Stimulated activated CD8-positive, alpha-beta memory T cell treated with anti-CD3 and anti-CD28 coated beads, Interleukin-7, amount 100 ng/mL, for 4 hours (primary cell): ENCODE results near the gene ZNF101.
A peak's percentile ranks its signal among the peaks of the same experiment; 100 is the strongest.
"Not testable (repeated sequence)": the region's sequence is repeated elsewhere in the genome, so short reads cannot be mapped to it uniquely, and the experiment has no call there.

Experiments
- DNase-seq, 2 donors: peaks; one replicate each; pipeline ENCODE4 v3.0.0-alpha.2; 2020; ENCODE audit warnings: low read depth in 2 of 2

The ZNF101 gene

DNA sequence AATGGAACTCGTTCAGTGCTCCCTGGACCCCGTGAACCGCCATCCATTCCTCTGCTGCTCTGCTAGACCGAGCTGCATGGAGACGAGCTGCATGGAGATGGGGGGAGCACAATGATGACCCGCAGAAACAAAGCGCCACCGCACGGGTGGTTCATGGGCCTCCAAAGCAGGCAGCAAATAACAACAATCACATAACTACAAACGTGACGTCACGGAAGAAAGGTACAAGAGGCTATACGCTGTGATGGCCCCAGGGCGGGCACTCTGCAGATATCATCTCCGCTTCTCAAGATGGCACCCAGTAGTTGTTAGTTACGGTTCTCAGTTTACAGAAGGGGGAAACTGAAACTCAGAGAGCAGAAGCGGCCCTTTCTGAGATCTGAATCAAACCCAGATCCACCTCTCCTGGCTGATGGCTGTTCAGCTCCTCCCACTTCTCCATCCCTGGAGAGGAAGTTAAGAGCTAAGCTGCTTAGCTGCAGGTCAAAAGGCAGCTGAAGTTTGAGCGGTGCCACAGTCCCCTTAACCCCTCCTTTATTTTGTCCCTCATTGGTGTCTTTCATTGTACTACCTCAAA lies 6.9 kb upstream of the ZNF101 start:
- no peak for DNase-seq

DNA sequence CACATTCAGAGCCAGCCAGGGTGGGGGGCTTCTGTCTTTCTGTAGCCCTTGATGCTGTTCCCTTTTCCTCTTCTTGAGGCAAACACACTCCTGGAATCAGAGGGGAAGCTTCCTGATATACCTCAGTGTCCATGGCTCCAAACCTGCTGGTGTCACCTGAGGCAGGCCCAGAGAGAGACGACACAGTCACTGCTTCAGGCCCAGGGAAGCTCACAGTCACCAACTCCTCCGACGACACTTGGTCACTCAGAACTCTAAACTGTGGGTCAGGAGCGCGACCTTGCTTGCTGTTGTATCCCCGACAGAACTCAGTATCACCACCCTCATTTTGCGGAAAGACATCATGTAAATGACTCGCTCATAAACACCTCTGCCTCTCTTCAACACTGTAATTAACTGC lies 6.3 kb upstream of the ZNF101 start:
- DNase-seq = no peak

DNA sequence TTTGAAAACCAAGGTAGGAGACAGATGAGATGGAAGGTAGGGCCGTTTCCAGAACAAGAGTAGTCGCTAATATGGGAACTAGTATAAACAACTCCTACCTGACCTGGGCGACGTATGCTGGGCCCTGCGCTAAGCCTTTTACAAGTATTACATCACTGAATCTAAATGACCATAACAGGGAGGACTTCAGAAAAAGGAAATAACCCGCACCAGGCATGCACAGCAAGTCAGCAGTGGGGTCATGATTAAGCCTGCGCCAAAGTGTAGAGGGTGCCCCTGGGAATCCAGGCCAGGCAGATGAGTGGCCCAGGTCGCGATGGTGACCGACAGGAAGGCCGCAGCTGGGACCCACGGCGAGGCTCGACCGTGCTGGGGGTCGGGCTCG lies 5.8 kb upstream of the ZNF101 start:
- no peak for DNase-seq

DNA sequence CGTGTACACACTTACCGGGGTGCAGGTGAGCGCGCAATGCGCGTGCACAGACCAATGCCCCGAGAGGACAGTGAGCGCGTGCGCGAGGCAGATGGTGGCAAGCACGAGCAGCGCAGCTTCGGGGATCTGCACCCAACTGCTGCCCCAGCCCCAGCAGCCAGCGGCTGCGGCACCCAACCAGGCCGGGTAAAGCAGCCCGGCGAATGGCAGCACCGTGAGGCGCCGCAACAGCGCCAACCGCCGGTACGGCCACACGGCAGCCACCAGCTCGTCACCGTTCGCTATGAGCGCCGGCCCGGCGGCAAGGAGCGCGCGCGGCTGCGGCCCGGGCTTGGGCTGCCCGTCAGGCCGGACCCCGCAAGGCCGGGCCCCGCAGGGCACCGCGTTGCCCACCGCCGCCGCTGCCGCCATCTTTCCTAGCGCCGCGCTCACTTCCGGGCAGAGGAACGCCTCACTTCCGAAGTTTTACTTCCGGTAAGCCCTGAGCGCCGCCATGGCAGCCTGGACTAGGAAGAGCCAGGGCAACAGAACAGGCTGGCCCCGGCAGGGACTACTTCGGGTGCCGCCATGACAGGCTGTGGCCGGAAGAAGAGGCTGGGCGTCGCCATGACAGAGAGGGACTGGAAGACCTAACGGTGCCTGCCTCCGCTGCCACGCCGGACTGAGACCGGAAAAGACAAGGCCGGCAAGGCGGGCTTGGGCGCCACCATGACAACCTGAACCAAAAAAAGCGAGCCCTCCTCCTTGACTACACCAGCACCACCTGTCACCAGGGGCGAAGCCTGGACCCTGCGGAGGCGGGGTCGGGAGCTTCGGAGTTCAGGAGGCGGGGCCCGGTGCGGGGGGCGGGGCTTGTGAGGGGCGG lies 5.2 kb upstream of the ZNF101 start, which contains the start of gene ATP13A1:
ATP13A1 (minus strand) TSS at position 421 of the 865 bp plus-strand sequence; CDS start at position 411, 10 bp downstream.
- peak; percentile 93 for DNase-seq

DNA sequence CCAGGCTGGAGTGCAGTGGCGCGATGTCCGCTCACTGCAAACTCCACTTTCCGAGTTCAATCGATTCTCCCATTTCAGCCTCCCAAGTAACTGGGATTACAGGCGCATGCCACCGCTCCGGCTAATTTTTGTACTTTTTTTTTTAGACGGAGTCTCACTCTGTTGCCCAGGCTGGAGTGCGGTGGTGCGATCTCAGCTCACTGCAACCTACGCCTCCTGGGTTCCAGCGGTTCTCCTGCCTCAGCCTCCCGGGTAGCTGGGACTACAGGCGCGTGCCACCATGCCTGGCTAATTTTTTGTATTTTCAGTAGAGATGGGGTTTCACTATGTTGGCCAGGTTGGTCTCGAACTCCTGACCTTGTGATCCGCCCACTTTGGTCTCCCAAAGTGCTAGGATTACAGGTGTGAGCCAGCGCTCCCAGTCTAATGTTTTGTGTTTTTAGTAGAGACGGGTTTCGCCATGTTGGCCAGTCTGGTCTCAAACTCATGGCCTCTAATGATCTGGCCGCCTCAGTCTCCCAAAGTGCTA lies 3.2 kb upstream of the ZNF101 start:
- not testable (repeated sequence) for DNase-seq

DNA sequence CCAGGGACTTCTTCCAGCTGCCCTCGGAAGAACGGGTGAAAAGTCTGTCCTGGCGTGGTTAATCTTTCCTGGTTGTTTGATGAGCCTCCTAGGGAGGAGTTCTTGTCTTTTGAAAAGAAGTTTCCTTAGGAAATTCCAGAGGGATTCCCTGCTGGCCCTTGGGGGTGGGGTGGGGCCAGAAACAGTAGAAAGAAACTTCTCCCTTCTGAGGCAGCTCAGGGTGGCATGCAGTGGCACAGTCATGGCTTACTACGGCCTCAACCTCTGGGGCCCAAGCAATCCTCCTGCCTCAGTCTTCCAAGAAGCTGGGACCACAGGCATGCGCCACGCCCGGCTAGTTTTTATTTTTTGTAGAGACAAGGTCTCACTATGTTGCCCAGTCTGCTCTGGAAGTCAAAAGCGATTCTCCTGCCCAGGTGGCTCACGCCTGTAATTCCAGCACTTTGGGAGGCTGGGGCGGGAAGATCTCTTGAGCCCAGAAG lies 1.5 kb downstream of the ZNF101 start:
- no peak for DNase-seq

DNA sequence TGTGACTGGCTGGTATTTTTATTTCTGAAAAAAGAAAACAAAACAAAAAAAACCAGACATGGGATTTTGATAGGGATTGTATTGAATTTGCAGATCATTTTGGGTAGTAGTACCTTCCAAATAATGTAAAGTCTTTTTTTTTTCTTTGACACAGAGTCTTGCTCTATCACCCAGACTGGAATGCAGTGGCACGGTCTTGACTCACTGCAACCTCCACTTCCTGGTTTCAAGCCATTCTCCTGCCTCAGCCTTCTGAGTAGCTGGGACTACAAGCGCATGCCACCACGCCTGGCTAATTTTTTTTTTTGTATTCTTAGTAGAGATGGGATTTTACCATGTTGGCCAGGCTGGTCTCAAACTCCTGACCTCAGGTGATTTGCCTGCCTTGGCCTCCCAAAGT lies 4.2 kb downstream of the ZNF101 start:
- no peak for DNase-seq

DNA sequence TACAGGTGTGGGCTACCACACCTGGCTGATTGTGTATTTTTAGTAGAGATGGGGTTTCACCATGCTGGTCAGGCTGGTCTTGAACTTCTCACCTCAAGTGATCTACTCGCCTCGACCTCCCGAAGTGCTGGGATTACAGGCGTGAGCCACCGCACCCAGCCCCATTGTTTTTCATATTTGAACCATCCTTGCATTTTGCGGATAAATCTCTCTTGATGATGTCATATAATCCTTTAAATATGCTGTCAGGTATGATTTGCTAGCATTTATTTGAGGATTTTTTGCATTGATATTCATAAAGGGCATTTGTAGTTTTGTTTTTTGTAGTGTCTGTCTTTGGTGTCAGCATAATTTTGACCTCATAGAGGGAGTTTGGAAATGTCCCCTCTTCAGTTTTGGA lies 5.7 kb downstream of the ZNF101 start:
- DNase-seq = no peak

DNA sequence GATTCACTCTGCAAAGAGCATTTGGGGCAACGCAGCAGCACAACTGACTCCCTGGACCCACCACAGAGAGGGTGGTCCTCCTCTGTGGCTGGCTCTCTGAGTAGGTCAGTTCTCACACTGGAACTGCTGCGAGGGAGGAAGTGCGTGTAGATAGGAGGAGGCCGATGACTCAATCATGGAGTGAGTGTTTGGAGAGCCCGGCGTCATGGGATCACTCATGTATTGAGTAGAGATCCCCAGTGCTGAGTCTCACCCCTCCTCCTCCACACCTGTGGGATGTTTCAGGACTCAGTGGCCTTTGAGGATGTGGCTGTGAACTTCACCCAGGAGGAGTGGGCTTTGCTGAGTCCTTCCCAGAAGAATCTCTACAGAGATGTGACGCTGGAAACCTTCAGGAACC lies 8.9 kb downstream of the ZNF101 start:
- no peak for DNase-seq

DNA sequence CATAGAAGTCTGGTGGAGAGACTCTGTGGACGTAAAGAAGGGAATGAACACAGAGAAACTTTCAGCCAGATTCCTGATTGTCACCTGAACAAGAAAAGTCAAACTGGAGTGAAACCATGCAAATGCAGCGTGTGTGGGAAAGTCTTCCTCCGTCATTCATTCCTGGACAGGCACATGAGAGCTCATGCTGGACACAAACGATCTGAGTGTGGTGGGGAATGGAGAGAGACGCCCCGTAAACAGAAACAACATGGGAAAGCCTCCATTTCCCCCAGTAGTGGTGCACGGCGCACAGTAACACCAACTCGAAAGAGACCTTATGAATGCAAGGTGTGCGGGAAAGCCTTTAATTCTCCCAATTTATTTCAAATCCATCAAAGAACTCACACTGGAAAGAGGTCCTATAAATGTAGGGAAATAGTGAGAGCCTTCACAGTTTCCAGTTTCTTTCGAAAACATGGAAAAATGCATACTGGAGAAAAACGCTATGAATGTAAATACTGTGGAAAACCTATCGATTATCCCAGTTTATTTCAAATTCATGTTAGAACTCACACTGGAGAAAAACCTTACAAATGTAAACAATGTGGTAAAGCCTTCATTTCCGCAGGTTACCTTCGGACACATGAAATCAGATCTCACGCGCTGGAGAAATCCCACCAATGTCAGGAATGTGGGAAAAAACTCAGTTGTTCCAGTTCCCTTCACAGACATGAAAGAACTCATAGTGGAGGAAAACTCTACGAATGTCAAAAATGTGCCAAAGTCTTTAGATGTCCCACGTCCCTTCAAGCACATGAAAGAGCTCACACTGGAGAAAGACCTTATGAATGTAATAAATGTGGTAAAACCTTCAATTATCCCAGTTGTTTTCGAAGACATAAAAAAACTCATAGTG lies 10.8 kb downstream of the ZNF101 start:
- no peak for DNase-seq

DNA sequence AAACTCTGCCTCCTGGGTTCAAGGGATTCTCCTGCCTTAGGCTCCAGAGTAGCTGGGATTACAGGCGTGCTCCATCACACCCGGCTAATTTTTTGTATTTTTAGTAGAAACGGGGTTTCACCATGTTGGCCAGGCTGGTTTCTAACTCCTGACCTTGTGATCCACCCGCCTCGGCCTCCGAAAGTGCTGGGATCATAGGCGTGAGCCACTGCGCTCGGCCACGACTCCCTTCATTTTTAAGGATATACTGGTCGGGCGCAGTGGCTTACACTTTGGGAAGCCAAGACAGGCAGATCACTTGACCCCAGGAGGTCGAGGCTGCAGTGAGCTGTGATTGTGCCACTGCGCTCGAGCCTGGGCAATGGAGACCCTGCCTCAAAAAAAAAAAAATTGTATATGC lies 17.5 kb downstream of the ZNF101 start:
- DNase-seq = not testable (repeated sequence)

DNA sequence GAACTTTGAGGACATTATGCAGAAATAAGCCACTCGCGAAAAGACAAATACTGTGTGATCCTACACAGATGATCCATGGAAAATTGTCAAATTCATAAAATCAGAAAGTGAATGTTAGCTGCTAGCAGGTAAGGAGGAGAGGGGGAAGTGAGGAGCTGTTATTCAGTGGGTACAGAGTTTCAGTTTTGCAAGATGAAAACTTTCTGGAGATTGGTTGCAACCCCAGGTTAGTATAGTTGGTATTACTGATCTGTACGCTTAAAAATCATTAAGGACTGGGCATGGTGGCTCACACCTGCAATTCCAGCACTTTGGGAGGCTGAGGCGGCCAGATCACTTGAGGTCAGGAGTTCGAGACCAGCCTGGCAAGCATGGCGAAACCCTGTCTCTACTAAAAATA lies 17.9 kb downstream of the ZNF101 start:
- DNase-seq = no peak

DNA sequence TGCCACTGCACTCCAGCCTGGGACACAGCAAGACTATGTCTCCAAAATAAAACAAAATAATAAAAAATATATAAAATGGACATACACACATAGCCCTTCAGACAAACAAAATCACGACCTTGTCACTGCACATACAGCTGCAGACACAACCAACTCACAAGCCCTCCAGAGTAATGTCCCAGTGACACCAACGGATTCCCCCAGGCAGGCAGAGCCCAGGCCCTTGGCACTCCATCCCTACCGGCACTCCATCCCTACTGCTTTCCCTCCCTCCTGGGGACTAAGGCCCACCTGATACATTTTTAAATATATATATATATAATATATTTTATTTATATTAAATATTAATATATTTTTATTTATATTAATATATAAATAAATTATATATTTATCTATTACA lies 18.5 kb downstream of the ZNF101 start:
- DNase-seq = no peak

DNA sequence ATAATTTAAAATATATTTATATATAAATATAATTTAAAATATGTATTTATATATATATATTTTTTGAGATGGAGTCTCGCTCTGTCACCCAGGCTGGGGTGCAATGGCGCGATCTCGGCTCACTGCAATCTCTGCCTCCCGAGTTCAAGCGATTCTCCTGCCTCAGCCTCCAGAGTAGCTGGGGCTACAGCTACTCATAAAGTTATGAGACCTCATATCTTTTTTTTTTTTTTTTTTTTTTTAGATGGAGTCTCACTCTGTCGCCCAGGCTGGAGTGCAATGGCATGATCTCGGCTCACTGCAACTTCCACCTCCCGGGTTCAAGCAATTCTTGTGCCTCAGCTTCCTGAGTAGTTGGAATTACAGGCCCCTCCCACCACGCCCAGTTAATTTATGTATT lies 20.4 kb downstream of the ZNF101 start:
- not testable (repeated sequence) for DNase-seq

DNA sequence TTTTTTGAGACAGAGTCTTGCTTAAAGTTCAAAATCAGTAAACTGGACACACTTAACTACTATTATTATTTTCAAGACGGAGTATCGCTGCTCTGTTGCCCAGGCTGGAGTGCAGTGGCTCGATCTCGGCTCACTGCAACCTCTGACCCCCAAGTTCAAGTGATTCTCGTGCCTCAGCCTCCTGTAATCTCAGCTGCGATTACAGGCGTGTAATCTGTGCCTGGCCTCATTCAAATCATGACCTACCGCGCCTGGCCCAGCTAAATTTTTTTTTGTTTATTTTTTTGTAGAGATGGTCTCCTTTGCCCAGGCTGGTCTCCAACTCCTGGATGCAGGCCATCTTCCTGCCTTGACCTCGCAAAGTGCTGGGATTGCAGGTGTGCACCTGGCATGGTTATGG lies 23.0 kb downstream of the ZNF101 start:
- DNase-seq = no peak

DNA sequence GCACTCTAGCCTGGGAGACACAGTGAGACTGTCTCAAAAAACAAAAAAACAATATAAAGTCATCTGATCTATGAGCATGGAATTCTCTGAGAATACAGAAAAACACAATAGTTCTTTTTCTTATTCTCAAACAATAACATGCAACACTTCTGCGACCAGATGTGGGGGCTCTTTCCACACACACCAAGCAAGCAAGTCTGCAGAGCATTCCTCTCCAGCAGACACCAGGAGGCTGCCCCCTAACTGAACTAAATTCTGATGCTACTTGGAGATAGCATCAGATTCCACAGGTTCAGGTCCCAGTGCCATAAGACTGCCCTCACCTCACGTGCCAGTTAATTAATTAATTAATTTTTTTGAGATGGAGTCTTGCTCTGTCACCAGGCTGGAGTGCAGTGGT lies 27.7 kb downstream of the ZNF101 start:
- no peak for DNase-seq

DNA sequence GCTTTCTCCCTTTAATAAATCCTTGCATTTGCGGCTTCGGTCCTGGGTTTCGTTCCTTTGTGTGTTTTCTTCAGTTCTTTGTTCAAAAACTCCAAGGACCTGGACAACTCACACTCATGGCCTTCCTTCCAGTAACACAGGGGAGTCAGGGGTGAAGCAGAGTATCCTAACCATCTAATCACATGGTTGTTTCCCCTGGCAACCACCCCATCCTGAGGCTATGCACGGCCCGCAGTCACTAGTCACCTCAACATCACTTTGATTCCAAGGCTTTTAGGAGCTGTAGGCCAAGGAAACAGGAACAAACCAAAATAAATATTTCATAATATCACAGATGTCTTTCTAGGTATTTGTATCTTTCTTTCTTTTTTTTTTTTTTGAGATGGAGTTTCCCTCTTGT lies 28.9 kb downstream of the ZNF101 start:
- no peak for DNase-seq

DNA sequence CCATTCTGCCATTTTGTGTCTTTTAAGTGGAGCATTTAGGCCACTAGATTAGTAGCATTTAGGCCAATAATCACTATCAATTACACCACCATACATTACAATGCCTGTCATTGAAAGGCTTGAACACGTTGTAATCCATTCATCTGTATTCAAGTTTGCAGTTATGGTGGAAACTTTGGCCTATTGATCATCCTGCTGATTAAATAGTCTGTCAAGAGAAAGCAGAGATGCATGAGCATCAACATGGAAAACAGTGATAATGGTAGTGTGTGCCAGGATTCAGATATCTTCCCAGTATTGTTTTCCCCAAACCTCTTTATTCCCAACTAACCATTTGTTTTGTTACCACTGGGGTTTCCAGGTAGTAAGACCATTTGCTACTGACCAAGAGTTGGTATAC lies 31.9 kb downstream of the ZNF101 start:
- DNase-seq = not testable (repeated sequence)

DNA sequence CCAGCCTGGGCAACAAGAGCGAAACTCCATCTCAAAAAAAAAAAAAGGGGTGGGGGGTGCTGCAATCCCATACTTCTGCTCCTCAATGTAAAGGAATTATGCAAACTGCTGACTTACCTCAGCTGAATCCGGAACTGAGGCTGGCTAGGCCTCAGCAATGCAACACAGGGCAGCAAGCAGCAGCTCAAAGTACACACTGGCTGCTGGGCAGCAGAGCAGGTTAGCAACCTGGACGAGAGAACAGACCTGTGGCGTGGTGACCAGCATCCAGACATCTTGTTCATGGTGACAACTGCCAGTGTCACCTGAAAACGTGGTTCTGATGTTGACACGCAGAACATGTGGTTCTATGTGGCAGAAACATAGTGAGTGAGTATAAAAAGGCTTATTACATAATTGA lies 36.2 kb downstream of the ZNF101 start:
- DNase-seq = no peak

DNA sequence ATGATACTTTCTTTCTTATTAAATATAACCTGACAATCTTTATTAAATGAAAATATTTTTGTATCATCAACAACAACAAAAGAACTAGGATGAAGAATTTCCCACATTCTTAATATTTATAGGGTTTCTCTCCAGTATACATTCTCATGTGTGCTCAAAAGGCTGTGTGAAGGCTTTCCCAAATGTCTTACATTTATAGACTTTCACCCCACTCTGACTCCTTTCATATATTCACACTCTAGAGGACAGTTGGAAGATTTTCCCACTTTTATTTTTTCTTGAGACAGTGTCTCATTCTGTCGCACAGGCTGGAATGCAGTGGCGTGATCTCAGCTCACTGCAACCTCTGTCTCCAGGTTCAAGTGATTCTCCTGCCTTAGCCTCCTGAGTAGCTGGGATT lies 41.9 kb downstream of the ZNF101 start:
- DNase-seq = no peak

DNA sequence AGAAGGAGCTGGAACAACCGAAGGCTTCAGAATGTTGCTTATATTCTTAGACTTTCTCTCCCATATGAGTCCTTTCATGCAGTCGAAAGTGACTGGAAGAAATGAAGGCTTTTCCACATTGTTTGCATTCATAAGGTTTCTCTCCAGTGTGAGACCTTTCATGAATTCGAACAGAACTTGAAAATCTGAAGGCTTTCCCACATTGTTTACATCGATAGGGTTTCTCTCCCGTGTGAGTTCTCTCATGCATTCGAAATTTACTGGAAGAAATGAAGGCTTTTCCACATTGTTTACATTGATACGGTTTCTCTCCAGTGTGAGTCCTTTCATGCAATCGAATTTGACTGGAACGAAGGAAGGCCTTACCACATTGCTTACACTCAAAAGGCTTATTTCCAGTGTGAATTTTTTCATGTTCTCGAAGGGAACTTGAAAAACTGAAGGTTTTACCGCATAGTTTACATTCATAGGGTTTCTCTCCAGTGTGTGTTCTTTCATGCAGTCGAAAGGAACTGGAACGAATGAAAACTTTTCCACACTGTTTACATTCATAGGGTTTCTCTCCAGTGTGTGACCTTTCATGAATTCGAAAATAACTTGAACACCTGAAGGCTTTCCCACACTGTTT lies 42.8 kb downstream of the ZNF101 start:
- no peak for DNase-seq
